Adipose tissue (tissue), 3 donors: Measurements from ENCODE around the gene HYLS1. TPM values are rescaled to one million over a fixed set of nuclear protein-coding genes. Genes with fewer than 3 reads are reported as not detected.
"Not testable (repeated sequence)": the region's sequence is repeated elsewhere in the genome, so short reads cannot be mapped to it uniquely, and the experiment has no call there.

Experiments used
- H3K27ac ChIP-seq: one replicate; pipeline ENCODE4 v1.5.1; 2013; ENCODE audit warnings: low read depth, low read length
- WGBS, 3 donors: extraction: QIAGEN DNeasy Blood & Tissue Kit; methylation state at CpG; one replicate each; pipeline ENCODE4 v1.1.7; 2013; 5-methylcytosine and 5-hydroxymethylcytosine counted together
- polyA plus RNA-seq, 3 donors: library from polyadenylated mRNA; stranded (reverse); fragments of 200-250 nt; gene quantifications; one replicate each; pipeline ENCODE4 v1.2.3, GENCODE V29; 2013
- donor health status: healthy with polysubstance abuse.
- donor health status: Bipolar disorder and iron deficiency.
- donor health status: healthy.

Gene HYLS1
- polyA plus RNA-seq, 3 donors: 1.1 to 2.6 (median 2.0) TPM

DNA sequence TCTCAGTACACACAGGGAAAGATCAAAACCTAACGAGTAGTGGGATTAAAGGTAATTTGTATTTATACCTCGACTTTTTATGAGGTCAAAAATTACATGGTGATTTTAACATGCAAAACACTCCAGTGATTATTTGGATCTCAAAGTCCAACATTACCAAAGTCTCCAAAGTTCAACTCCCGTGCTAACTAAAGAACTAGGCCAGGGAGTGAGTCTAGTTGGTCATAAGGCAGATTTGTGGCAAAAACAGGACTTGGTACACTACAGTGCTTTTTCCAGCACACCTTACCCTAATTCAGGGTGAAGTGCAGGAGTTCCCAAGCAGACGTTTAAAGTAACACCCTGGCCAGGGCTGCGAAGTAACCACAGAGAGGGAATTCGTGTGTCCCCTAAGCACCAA, 14.4 kb downstream of the HYLS1 start:
- no peak overlapping the region for H3K27ac ChIP-seq
- WGBS, 3 donors: 72 to 84% (median 82%) methylated on average over 6 of the region's 6 CpGs

DNA sequence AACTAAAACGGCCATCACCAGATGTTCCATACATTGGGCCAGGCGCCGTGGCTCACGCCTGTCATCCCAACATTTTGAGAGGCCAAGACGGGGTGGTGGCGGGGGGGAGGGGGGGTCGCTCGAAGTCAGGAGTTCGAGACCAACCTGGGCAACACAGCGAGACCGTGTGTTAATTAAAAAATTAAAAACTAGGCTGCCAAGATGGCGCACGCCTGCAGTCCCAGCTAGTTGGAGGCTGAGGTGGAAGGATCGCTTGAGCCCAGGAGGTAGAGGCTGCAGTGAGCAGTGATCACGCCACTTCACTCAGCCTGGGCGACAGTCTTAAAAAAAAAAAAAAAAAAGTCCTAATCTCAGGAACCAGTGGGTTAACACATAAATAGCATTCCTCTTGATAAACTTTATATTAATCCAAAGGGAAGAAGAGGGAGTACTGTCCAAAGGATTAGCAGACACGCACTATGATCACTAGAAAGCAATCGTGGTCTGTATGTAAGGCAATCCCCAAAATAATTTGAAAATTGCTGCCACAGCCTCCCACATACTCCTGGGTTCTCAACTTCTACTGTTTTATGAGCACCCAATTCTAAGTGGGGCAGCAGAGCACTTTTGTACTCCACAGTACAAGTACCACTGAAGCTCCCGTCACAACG, 14.9 kb downstream of the HYLS1 start:
- peak overlapping the region; percentile 68 for H3K27ac ChIP-seq
- WGBS, 3 donors: 47 to 55% (median 51%) methylated on average over 20 of the region's 20 CpGs

DNA sequence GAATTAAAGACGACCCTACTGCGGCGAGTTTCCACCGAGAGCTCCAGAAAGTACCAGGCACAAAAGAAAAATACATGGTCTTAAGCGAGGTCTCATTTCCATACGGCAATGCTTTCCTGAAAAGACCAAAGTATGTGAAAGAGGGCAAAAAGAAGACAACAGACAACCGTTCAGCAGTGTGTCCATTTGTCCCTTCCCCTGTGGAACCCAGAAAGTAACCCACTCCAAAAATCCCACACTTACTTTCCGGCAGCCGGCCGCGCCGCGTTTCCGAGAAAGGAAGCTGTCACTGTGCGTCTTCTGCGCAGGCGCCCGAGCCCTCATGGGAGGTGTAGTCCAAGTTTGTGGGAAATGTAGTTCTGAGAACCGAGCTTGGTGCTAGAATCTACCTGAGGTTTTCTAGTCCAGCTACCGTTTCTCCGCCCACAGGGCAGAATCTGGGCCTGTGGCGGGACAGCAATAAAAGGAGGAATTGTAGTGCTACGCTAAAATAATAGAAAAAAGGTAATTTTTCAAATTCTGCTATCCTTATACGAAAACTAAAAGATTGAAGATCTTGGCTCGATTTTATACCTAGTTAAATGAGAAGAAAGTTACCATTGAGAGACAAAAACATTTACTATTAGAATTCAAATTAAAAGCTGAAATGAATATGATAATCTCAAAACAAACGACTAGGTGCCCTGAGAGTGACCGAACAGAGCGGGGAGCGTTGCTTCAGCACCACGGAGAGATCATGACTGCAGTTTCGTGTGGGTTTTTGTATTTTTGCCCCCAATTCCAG, 15.7 kb downstream of the HYLS1 start, which contains the start of gene PUS3:
TSS of gene PUS3 (minus strand) at position 280 of the 784 bp plus-strand sequence. CDS start 6,922 bp downstream, outside the sequence.
- WGBS, 3 donors: 1 to 3% (median 2%) methylated on average over 31 of the region's 31 CpGs
- H3K27ac ChIP-seq: peak within 1 kb of the TSS; percentile 68

DNA sequence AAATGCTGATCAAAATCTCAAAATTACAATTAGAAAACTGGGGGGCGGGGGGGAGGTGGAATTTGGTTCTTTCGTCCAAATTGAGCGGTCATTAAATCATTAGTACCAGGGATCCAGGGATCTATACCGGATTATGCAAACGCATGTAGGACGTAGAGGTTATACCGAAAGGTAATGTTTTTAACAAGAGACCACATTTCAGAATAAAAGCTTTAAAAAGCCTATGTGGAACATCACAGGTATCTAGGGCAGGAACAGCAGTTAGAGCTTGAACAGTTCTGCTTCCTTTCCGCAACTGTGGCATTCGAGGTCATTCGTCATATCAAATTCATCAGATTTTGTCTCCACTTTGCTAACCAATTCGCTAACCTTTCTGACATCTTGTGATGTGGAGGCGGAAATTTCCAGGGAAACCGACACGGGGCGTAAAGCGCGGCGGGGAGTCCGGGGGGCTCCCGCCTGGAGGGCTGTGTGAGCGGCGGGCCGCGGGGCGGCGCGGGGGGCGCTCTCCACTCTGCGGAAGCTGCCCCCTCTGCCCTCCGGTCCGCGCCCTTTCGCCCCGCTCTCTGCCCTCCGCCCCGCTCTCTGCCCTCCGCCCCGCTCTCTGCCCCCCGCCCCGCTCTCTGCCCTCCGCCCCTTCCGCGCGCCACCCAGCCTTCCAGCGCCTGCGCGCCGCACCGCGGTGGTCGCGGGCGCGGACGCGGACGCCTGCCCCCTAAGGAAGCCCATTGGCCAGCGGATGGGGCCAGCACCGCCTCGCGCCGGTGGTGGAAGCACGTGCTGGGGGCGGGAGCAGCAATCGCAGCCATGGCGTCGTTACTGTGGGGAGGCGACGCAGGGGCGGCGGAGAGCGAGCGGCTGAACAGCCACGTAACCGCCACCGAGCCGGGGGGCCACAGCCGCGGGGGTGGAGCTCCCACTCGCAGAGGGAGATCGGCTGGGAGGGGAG, 16.5 kb downstream of the HYLS1 start, which contains the start of gene DDX25:
TSS of gene DDX25 (plus strand) at position 798 of the 949 bp plus-strand sequence. CDS start at position 808, 10 bp downstream.
- 1 to 4% (median 3%) methylated on average over 57 to 81 of the region's 81 CpGs for WGBS, 3 donors

DNA sequence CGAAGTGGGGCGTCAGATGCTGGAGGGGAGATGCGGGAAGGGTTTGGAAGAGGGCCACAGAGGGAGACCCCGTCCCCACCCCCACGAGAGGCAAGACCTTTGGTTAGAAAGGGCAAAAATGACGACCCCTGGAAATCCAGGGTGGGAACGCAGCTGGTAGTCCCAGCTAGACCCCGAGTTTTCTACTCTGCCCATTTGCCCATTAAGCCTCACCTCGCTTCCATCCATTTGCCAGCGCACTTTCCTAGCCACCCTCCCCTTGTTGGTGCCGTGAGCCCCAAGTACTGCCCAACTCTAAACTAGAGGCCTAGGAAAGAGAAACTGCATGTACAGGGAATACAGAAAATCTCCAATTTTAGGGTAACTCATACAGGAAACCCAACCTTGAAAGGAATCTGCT, 17.2 kb downstream of the HYLS1 start:
- WGBS, 3 donors: 46 to 60% (median 47%) methylated on average over 11 of the region's 11 CpGs
- H3K27ac ChIP-seq: no peak overlapping the region

More for the DNA sequence above, 16.5 kb downstream of the HYLS1 start, which contains the start of gene DDX25:
- H3K27ac ChIP-seq: no peak within 1 kb of the TSS

DNA sequence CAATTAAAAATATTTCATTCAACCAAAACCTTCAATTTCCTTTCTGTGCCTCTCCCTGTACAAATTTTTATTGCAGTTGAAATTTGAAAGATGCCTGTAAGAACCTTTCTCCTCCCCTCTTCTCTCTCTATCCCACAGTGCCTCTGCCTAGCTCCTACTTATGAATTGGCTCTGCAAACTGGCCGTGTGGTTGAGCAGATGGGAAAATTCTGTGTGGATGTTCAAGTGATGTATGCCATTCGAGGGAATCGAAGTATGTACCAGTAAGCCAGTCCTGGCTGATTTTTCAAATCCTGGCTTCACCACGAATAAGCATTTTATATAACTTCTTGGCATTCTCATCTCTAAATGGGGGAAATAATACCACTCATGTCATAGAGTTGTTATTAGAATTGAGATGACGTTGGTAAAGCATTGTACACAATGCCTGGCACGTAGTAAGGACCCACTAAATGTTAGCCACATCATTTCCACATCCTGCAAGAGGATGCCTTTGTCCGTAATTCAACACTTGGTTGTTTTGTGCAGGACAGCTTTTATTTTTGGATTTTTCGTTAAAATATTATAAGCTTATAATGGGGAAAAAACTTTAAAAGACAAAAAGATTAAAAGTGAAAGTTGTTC, 22.9 kb downstream of the HYLS1 start:
- whole genome bisulfite sequencing, 3 donors: 71 to 79% (median 72%) methylated on average over 8 of the region's 8 CpGs
- H3K27ac ChIP-seq: no peak overlapping the region

DNA sequence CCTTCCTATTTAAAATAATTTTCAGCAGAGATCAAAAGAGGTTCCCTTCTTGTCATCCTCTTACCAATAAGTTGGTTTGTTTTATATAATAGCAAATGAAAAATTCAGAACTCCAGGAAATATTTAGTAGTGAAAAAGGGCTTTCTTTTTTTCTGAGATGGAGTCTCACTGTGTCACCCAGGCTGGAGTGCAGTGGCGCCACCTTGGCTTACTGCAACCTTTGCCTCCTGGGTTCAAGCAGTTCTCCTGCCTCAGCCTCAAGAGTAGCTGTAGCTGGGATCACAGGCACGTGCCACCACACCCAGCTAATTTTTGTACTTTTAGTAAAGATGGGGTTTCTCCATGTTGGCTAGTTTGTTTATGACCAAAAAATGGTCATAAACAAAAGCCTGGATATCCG, 27.1 kb downstream of the HYLS1 start:
- not testable (repeated sequence) for H3K27ac ChIP-seq
- 80 to 96% (median 85%) methylated on average over 3 of the region's 3 CpGs for WGBS, 3 donors

DNA sequence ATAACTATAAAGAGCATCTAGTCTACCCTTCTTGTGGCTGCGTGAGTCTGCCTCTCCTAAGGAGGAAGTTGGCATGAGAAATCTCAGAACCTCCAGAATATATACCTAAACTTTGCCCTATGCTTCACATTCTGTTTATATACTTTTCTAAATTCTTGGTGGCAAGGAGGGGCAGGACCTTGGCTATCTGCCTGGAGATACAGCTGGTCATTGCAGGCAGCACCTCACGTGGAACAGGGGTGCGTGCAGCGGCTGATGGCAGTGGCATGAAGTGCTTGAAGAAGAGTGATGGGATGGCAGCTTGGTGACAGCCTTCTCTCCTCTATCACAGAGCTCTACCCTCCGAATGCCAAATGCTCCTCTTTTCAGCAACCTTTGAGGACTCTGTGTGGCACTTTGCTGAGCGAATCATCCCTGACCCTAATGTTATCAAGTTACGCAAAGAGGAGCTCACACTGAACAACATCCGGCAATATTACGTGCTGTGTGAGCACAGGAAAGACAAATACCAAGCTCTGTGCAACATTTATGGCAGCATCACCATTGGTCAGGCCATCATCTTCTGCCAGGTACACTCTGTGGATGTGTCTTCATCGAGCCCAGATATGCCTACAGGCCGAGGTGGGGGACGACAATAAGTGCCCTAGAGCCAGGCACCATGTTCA, 29.3 kb downstream of the HYLS1 start:
- WGBS, 3 donors: 78 to 86% (median 82%) methylated on average over 12 of the region's 12 CpGs
- no peak overlapping the region for H3K27ac ChIP-seq

DNA sequence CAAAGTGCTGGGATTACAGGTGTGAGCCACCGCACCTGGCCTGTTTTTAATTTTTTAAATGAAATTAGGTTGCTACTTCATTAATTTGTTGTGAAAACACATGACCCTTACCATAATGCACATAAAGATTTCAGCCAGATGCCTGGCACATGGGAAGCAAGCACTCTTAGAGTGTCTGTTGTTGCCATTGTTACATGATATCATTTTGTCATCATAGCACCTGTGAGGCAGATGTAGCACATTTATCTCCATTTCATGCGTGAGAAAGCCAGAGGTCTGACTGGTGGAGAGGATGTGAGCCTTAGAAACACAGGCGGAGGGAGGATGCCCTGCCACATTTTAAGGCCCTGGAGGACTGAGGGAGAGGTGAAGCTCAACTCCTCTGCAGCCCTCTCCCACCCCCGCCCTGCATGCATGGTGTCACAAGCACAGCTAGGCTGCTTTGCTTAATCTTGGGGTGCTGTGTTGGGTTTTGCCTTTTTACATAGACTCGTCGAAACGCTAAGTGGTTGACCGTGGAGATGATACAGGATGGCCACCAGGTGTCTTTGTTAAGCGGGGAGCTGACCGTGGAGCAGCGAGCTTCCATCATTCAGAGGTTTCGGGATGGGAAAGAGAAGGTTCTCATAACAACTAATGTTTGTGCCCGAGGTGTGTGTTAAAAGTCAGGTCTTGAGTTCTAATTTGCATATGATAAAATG, 30.8 kb downstream of the HYLS1 start:
- WGBS, 3 donors: 73 to 86% (median 84%) methylated on average over 13 of the region's 13 CpGs

DNA sequence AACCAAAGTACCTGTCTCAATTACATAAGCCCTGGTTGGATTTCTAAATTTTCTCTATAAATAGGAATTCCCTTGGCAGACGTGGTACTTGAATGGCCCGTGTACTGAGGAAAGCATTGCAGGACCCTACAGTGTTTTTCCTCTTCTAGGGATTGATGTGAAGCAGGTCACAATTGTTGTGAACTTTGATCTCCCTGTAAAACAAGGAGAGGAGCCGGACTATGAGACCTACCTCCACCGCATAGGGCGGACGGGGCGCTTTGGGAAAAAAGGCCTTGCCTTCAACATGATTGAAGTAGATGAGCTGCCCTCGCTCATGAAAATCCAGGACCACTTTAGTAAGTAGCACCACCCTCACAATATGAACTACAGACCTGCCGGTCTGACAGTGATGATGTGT, 33.6 kb downstream of the HYLS1 start:
- no peak overlapping the region for H3K27ac ChIP-seq
- WGBS, 3 donors: 84 to 87% (median 87%) methylated on average over 9 of the region's 9 CpGs

More for the DNA sequence above, 30.8 kb downstream of the HYLS1 start:
- H3K27ac ChIP-seq: no peak overlapping the region

DNA sequence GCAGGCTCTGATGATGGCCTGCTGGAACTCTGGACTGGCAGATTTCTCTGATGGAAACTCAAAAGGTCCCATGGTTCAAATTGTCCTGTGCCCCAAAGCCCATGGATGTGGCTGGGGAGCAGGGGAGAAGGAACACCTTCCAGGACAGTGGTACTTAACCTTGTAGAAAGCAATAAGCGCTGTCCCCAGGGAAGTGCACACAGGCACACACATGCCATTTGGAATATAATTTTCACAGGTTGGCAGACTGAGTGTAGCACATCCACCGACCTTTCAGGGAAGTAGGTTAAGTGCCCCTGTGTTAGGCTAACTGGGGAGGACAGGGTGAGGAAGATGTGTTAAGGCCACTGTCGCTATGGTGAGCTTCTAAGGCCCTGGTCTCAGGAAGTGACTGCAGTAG, 34.7 kb downstream of the HYLS1 start:
- H3K27ac ChIP-seq: no peak overlapping the region
- WGBS, 3 donors: 77 to 89% (median 82%) methylated on average over 3 of the region's 3 CpGs

DNA sequence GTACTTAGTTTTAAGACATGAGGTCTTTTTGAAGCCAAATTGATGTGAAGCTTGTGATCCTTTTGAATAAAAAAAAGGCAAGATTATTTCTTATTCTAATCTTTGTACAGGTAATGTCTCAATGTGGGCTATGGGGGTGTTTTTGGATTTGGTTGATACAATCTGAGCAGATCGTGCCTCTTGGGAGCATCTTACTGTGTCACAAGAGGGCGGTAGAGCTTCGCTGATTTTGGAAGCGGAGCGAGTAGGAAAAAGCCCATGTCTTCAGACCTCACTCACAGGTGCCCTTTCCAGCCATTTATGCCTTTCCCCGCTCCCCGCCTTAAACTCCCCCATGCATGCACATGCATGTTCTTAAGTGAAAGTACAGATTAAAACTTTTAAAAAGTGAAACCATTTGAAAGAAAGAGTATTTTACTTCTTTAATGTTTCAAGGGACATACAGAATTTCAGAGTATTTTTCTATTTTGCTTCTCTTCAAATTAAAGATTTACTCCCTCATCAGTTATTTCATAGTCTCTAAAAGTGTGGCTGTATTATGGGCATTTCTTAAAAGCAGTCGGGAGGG, 35.6 kb downstream of the HYLS1 start:
- 7 to 9% (median 8%) methylated on average over 8 of the region's 8 CpGs for WGBS, 3 donors
- H3K27ac ChIP-seq: no peak overlapping the region

DNA sequence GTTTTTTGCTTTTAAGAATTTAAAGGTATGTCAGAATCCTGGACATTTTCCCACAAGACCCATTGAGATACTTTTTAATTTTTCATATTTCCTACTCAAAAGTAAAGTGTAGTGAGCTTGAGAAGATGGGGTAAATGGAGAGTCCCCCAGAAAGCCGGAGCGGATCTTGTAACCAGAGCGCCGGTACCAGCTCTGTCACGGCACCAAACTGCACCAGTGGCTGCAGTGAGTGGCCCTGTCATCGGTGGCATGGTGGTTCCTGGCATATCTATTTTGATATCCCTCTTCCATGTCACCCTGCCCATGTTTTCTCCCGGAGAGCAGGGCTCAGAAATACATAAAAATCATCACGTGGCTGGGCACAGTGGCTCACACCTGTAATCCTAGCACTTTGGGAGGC, 36.2 kb downstream of the HYLS1 start:
- no peak overlapping the region for H3K27ac ChIP-seq
- 91 to 95% (median 91%) methylated on average over 8 of the region's 8 CpGs for WGBS, 3 donors

DNA sequence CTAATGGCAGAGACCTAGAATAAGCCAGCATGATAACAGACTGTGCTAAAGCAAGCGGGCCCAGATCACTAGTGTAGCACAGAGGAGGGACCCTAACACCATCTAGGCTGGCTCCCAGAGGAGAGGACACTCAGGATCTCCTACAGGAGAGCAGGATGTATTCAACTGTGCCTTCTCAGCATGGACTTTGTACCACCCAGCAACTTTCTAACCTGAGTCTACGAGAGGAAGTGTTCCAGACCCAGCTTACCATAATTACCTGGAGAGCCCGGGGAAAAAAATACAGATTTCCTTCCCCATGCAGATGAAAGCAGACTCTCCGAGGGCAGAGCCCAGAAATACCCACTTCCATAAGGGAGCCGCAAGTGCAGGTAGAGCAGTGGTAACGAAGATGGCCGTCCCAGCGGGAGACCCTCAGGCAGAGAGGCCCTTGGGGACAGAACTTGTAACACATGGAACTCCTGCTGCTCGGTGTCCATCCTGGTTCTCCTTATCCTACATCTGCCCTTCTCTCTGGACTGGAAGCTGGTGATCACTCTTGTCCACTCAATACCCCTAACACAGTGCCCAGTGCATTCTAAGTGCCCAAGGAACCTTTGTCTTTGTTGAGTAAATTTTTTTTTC, 37.0 kb downstream of the HYLS1 start:
- H3K27ac ChIP-seq: no peak overlapping the region
- 84 to 89% (median 86%) methylated on average over 9 of the region's 9 CpGs for WGBS, 3 donors

DNA sequence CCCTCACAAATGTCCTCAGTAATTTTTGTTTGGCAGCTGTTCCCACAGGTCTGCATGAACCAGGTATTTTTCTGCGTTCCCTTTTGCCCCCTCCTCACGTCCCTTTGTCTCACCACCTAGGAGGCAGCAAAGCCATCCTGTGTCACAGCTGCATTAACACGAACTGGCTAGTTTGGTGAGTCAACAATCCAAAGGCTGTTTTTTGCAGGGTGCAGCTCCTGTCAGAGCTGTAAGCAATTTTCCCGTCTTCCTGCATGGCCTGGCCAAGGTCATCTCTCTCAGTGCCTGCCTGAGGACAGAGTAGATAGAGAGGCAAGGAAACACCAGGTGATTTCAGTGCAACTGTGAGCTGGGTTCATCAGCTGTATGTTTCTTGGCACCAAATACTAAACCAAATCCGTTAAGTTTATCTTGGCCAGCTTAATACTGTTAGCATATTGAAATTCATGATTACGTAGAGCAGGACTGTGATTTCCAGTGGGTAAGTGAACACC, 37.8 kb downstream of the HYLS1 start:
- H3K27ac ChIP-seq: no peak overlapping the region
- 24 to 75% (median 62%) methylated on average over 6 of the region's 6 CpGs for WGBS, 3 donors

DNA sequence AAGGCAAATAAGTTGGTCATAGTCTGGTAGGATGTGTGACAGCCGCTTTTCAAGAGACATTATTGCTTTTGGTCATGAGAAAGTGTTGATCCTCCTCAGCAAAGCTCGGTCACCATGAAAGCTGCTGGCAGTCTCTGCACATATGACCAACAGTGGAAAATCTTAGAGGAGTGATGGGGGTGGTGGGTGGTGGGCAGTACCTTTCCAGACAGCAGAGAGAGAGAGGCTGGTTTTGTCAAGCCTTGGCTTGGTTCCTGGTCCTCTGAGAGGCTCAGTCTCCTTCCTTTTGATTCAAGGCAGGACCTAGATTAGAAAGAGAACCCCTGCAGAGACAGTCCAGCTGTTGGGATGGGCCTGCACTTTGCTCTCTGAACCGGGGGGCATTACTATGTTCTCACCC, 38.3 kb downstream of the HYLS1 start:
- WGBS, 3 donors: 58 to 75% (median 72%) methylated on average over 3 of the region's 3 CpGs
- no peak overlapping the region for H3K27ac ChIP-seq
